ENCODE data around the gene ZFP69B.
"Not testable (repeated sequence)": the region's sequence is repeated elsewhere in the genome, so short reads cannot be mapped to it uniquely, and the experiment has no call there.

ZFP69B gene

DNA sequence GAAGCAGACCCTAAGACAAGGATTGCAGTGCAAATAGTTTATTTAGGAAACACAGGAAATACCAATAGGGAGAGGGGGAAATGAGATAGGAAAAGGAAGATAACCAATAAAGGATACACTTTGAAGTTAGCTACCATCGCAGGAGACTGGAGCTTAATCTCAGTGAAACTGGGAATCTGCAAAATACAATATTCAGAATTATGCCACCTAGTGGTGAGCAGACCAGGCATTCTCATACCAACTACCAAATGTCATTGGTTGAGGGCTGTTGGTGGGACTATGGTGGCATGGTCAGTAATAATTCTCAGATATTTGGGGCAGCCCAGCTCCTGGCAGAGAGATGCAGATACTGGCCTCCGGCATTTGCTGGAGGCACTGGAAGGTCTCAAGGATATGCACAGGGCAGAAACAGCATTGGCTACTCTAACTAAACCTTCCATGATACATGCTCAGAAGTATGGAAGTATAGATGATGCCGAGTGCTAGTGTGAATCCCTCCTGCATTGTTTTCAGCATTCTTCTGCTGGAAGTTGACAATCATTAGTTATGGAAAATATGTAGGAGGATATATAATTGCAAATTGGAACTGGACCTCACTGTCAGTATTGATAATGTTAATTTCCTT lies 11.8 kb upstream of the ZFP69B start:
- DNase-seq, result peak; percentile 59

DNA sequence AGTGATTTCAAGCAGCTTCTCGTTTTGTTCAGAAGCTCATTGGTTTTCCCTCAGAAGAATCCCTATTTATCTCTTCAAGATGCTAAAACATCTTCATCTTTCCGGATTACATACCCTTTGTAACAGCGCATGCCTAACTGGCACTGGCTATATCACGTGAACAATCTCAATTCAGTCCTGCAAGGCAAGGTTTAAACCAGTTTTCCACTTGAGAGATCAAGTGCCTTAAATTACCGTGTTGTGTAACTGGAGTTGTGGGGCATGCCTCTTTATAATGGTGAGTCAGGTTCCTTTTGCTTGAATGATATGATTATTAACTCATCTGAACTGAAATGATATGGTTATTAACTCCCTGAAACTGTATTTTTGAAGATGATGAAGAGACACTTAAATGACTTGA lies 11.0 kb upstream of the ZFP69B start:
- DNase-seq, result peak; percentile 53

DNA sequence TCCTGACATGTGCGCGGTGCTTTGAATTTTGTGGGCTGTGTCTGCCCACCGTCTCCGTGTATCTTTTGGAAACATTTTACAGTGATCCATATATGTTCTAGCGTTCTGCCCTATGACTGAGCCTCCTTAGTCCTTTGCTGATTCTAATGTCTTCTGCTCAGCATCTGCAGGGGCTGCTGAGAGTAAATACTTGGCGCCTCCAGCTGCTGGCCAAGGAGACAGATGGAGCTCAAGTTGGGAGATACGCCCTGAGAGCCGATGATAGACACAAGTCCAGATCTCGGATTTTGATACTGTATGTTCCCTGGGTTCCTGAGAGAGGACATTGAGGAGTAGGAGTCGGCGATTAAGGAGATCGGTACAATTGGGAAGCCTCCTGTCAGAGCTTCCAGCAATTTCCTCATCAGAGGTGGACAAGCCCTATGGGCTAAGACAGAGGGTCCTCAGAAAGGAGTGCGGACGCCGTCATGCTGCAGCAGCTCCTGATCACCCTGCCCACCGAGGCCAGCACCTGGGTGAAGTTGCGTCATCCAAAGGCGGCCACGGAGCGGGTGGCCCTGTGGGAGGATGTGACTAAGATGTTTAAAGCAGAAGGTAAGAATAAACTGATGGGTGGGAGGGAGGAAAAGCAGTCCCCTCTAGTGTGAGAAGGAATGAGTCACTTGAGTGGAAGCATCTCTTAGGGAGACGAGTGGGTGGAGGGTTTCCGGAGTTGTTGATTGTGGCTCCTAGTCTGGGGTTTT lies 390 bp downstream of the ZFP69B start:
- peak; percentile 58 for DNase-seq

DNA sequence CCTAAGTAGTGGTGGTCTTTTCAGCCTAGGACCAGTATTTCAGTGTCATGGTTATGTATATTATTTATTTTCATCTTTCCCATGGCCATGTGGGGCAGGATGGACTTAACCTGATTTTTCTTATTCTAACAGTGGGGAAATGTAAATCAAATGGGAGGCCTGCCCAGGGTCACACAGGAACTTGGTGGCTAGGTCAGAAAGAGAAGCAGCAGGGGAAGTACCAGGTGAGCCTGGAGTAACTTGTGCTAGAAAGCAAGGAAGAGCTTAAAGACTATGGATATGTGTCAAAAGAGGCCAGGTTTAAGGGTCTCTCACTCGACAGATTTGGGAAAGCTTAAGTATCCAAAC lies 936 bp downstream of the ZFP69B start:
- no peak for DNase-seq

DNA sequence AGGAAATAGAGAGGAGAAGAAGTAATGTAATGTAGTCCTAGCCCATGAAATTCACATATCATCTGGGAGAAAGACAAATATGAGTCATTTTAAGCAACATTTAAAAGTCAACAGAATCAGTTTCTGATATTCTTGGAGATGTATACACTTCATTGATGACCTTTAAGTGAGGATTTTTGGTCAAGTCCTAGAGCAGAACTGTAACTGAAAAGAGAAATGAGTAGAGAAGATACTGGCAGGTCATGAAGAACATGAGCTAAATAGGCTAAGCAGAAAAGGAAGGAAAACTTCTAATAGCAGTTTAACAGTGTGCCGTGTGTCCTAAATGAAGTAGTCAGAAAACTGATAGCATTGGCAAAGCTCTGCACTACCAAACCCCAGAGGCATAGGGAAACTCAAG lies 4.6 kb downstream of the ZFP69B start:
- DNase-seq, result no peak

DNA sequence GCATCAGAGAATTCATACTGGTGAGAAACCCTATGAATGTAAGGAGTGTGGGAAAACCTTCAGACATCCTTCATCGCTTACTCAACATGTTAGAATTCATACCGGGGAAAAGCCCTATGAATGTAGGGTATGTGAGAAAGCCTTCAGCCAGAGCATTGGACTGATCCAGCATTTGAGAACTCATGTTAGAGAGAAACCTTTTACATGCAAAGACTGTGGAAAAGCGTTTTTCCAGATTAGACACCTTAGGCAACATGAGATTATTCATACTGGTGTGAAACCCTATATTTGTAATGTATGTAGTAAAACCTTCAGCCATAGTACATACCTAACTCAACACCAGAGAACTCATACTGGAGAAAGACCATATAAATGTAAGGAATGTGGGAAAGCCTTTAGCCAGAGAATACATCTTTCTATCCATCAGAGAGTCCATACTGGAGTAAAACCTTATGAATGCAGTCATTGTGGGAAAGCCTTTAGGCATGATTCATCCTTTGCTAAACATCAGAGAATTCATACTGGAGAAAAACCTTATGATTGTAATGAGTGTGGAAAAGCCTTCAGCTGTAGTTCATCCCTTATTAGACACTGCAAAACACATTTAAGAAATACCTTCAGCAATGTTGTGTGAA lies 12.8 kb downstream of the ZFP69B start:
- peak; percentile 49 for DNase-seq

DNA sequence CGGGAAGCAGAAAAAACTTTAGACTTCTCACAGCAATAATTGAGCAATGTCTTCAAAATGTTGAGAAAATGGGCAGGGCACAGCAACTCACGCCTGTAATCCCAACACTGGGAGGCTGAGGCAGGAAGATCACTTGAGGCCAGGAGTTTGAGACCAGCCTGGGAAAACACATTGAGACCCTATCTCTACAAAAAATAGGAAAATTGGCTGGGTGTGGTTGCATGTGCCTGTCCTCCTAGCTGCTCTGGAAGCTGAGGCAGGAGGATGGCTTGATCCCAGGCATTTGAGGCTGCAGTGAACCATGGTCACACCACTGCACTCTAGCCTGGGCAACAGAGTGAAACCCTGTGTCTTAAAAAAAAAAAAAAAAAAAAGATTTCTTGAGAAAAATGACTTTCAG lies 19.1 kb downstream of the ZFP69B start:
- no peak for DNase-seq

DNA sequence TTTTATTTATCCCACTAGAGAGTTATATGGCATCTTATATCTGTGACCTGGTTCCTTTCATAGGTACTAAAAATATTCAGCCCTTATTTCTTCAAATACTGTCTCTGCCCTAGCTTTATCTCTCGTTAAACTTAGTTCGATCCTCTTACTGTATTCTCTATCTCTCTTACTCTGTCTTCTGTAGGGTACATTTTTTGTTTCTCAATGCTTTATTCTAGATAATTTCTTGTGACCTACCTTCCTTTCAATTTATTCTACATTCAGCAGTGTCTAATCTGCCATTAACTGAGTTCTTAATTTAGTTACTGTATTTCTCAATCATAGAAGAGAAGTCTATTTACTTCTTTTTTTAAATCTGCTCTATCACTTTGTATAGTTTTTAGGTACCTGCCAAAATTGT lies 25.0 kb downstream of the ZFP69B start:
- peak; percentile 10 for DNase-seq

DNA sequence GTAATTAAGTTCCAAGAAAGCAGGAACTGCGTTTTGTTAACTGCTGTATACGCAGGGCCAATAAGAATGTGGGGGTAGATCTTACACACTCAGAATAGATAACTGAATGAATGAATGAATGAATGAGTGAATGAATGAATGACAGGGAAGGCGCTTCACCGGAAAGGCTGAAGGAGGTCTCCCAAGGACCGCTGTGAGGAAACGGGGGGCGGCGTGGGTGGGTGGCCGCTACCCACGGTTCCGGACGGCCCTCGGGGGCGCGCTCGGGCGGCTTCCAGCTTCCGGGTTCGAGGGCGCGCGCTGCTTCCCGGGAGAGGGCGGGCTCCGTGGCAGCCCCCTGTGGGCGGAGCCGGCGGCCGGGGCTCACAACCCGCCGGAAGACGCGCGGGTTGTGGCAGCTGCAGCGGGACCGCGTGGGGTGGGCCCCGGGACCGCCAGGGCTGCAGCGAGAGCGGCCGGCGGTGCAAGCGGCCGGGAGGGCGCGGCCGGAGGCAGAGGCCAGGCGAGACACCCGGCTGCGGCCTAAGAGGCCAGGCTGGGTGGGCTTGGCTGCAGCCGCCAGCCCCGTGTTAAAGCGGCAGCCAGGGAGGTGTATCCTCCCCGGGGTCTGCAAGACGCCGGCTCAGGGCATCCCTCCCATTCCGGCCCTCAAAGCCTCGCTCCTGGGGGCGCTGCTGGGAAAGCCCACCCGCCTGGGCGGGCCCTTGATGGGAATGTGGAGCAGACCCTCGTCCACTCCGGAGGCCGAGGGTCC lies 26.8 kb downstream of the ZFP69B start, which contains the start of gene ZFP69:
Gene ZFP69 (plus strand): TSS at position 367 of the 754 bp plus-strand sequence. CDS start 2,072 bp downstream, outside the sequence.
- peak; percentile 91 for DNase-seq

DNA sequence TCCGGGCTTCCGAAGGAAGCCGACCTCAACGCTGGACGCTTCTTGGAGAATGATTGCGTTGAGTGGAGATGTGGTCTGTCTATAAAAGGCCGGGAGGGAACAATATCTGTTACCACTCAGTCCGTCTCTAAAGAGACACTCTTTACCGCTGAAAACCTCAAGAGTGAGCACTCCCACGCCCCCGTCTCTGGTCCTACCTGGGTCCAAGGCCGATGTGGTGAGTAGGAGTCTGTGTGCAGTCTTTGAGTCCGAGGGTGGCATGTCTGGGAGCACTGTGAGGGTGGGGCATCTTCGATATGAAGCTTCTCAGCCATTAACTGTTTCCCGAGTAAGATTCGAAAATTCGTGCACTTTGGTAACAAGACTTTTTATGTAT lies 27.4 kb downstream of the ZFP69B start:
- peak; percentile 51 for DNase-seq

DNA sequence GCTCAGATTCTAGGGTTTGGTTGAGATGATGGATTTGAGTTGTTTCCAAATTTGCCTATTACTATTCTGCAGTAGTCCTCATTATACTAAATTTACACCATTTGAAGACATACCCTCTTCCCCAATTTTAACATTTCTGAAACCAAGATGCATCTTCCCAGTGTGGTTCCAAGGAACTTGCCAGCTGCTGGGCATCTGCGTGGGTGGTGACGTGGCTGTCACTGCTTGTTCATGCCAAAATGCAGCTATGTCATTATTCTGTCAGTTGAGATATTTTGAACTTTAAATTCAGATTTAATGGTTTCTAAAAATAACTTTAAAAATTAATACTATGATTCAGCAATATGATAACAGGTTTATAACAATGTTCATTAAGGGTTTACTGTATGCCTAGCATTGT lies 28.0 kb downstream of the ZFP69B start:
- DNase-seq, result no peak

DNA sequence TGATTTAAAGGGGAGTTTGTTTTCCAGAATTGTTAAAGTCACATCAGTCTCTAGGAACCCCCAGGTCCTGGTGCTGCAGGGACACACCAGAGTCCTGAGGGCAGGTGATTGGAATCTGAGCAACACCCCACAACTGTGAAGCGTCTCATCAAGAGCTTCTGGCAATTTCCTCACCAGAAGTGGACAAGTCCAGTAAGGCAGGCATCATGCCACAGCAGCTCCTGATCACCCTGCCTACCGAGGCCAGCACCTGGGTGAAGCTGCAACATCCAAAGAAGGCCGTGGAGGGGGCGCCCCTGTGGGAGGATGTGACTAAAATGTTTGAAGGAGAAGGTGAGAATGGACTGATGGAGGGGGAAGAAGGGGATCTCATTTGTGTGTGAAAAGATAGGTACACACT lies 28.9 kb downstream of the ZFP69B start:
- DNase-seq, result no peak

DNA sequence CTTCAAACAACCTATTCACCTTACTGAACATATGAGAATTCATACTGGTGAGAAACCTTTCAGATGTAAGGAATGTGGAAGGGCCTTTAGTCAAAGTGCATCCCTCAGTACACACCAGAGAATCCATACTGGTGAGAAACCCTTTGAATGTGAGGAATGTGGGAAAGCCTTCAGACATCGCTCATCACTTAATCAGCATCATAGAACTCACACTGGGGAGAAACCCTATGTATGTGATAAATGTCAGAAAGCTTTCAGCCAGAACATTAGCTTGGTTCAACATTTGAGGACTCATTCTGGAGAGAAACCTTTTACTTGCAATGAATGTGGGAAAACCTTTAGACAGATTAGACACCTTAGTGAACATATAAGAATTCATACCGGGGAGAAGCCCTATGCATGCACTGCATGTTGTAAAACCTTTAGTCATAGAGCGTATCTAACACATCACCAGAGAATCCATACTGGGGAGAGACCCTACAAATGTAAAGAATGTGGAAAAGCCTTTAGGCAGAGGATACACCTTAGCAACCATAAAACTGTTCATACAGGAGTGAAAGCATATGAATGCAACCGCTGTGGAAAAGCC lies 45.1 kb downstream of the ZFP69B start:
- DNase-seq, result peak; percentile 8

DNA sequence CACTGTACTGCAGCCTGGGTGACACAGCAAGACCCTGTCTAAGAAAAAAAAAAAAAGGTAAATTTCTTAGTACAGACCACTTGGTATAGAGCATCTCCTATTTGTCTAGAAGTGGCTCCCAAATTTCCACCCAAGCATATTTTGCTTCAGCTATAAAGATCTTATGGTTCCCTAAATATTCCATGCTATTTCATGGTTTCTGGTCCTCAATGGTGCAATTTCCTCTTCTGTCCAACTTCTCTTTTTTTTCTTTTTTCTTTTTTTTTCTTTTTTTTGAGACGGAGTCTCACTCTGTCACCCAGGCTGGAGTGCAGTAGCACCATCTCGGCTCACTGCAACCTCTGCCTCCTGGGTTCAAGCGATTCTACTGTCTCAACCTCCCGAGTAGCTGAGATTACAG lies 52.4 kb downstream of the ZFP69B start:
- not testable (repeated sequence) for DNase-seq

DNA sequence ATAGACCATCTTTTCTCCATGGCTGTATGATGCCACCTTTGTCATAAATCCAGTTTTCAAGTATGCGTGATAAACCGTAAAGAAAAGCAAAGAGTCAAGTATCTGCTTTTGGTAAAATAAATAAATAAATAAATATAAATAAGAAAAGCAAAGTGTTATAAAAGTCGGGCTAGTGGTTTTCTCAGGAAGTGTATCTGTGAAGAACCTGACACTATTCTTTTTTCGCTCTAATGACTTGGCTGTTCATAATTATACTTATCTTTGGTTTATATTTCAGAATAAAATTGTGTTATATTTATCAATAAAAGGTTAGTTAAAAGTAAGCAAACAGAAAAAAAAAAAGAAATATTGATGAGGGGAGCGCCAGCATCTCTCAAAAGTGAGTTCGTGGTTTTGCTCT lies 57.7 kb downstream of the ZFP69B start:
- DNase-seq, result no peak

DNA sequence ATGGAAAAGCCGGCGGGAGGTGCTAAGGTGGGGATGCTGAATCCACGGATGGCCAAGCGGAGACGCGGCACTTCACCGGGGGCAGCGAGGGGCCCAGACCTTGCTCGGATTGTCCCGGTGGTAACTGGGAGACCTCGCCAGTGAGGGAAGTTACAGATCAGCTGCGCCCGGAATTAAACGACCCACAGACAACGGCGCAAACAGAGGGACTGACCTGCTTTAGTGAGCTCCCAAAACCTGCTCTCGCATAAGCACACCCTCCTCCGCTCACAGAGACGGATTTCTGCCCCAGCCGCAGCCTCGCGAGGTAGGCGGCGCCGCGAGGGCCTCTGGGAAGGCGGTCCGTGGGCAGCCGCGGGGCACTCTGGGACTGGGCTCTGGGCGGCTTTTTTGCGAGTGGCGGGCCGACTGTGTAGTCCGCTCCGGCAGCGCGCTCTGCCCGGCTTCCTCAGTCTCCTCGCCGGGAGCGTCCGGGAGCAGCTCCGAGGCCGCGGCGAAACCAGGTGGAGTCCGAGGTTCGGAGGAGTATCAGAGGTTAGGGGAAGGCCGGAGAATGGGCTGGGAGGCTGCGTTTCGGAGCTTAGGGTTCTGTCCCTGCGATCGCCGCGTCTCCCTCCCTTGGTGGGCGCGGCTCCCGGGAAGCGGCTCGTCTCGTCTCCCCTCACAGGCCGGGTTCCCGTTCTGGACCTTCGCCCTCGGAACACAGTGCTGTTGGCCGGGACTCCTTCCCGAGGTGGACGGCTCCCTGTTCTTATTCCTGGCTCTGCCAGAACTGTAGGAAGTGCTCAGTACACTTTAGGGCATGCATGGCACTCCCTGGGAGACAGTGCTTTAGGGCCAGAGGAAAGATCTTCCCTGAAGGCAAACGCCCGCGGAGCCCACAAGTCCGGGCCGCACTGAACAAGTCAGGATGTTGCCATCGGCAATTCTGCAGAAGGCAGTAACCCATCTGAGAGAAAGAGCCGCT lies 58.4 kb downstream of the ZFP69B start, which contains the start of gene EXO5:
Gene EXO5 (plus strand): TSS at position 393 of the 967 bp plus-strand sequence. CDS start 5,778 bp downstream, outside the sequence.
- DNase-seq, result peak; percentile 92

Measured in DMS53 (cell line).